Measurements from ENCODE around the gene SLC18A3. TPM values are rescaled to one million over a fixed set of nuclear protein-coding genes. Genes with fewer than 3 reads are reported as not detected.

SLC18A3 gene
- total RNA-seq, 1 donor from 2014 or later, result not detected

DNA sequence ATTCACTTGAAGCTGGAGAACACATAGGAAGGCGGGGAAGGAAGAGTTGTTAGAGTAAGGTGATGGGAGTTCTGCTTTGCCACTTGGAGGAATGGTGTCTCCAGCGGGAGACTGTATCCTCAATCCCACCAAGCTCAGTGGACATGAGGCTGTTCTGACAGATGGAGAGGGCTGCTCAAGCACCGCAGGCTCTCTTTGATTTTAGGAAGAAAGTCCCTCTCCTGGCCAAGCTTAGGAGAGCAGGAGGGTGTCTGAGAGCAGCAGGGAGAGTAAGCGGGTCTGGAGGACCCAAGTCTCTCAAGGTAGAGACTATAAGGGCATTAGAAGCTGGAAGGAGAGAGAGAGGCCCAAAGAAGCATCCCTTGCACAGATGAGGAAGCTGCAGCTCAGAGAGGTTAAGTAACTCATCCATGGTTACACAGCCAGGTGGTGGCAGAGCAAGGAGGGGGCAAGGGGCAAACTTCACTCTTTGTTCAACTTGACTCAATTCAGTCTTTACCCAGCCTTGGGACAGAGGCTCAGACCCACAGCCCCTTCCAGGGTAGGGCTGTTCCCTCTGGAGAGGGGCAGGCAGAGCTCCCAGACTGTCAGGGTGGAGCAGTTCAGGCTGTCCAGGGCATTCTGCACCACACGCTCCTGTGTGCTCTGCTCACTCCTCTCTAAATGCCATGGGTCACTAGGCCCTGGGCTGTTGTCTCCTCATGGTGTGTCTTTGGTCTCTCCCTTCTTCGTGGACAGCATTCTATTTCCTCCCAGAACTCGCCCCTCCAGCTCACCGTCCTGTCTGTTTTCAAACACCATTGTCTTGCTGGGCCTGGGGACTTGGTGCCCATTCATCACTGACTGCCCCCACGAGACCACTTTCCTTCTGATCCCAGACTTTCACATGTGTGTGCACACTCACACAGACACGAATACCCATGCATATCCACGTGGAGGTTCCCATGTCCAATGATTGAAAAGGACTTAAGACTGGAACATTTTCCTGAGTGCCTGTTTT, 12.6 kb downstream of the SLC18A3 start:
- no peaks in the 10 kb centered on the region for H3K4me1 ChIP-seq (ENCODE audit: control insufficient read depth in 3 of 3, insufficient read depth in 3 of 3, low read length in 3 of 3)
- H3K9me3 ChIP-seq (ENCODE audit: control insufficient read depth in 3 of 3, low read length in 3 of 3), result no peaks in the 10 kb centered on the region
- H3K9ac ChIP-seq (ENCODE audit: low read depth in 1 of 3, low read length in 3 of 3), result no peak overlapping the region
- H3K4me3 ChIP-seq (ENCODE audit: low read length in 3 of 3), result no peak overlapping the region
- H3K27me3 ChIP-seq (ENCODE audit: control insufficient read depth in 3 of 3, insufficient read depth in 3 of 3, low read length in 3 of 3), result peaks cover 18 to 33% (median 26%) of the 10 kb centered on the region in 3 donors
- H3K27ac ChIP-seq (ENCODE audit: low read depth, low read length), result no peak overlapping the region
- no peaks in the 10 kb centered on the region for H3K36me3 ChIP-seq (ENCODE audit: control insufficient read depth in 3 of 3, insufficient read depth in 3 of 3, low read length in 3 of 3)

- Histone ChIP-seq H3K27ac (ENCODE audit: low read depth, low read length) (no peak overlapping the region), H3K4me3 (ENCODE audit: low read length in 3 of 3) (no peak overlapping the region), H3K9me3 (ENCODE audit: control insufficient read depth in 3 of 3, low read length in 3 of 3) (no peaks in the 10 kb centered on the region), H3K4me1 (ENCODE audit: control insufficient read depth in 3 of 3, insufficient read depth in 3 of 3, low read length in 3 of 3) (no peaks in the 10 kb centered on the region), H3K27me3 (ENCODE audit: control insufficient read depth in 3 of 3, insufficient read depth in 3 of 3, low read length in 3 of 3) (peaks cover 5 to 24% (median 15%) of the 10 kb centered on the region in 3 donors), H3K9ac (ENCODE audit: low read depth in 1 of 3, low read length in 3 of 3) (no peak overlapping the region), H3K36me3 (ENCODE audit: control insufficient read depth in 3 of 3, insufficient read depth in 3 of 3, low read length in 3 of 3) (no peaks in the 10 kb centered on the region)
Observed at GRCh38 chr10:49624629-49625028, 14.5 kb downstream of the SLC18A3 start.

- Histone ChIP-seq H3K4me3 (ENCODE audit: low read length in 3 of 3) (no peak overlapping the region), H3K4me1 (ENCODE audit: control insufficient read depth in 3 of 3, insufficient read depth in 3 of 3, low read length in 3 of 3) (no peaks in the 10 kb centered on the region), H3K36me3 (ENCODE audit: control insufficient read depth in 3 of 3, insufficient read depth in 3 of 3, low read length in 3 of 3) (no peaks in the 10 kb centered on the region), H3K27ac (ENCODE audit: low read depth, low read length) (no peak overlapping the region), H3K9me3 (ENCODE audit: control insufficient read depth in 3 of 3, low read length in 3 of 3) (no peaks in the 10 kb centered on the region), H3K27me3 (ENCODE audit: control insufficient read depth in 3 of 3, insufficient read depth in 3 of 3, low read length in 3 of 3) (peaks cover 0 to 17% (median 10%) of the 10 kb centered on the region in 3 donors), H3K9ac (ENCODE audit: low read depth in 1 of 3, low read length in 3 of 3) (no peak overlapping the region)
Observed at GRCh38 chr10:49625411-49625810, 15.3 kb downstream of the SLC18A3 start.

GRCh38 chr10:49627038-49627437, 16.9 kb downstream of the SLC18A3 start:
- Histone ChIP-seq H3K36me3 (ENCODE audit: control insufficient read depth in 3 of 3, insufficient read depth in 3 of 3, low read length in 3 of 3) (no peaks in the 10 kb centered on the region), H3K27me3 (ENCODE audit: control insufficient read depth in 3 of 3, insufficient read depth in 3 of 3, low read length in 3 of 3) (peaks cover 0 to 9% (median 8%) of the 10 kb centered on the region in 3 donors), H3K4me3 (ENCODE audit: low read length in 3 of 3) (no peak overlapping the region), H3K9ac (ENCODE audit: low read depth in 1 of 3, low read length in 3 of 3) (no peak overlapping the region), H3K27ac (ENCODE audit: low read depth, low read length) (no peak overlapping the region), H3K9me3 (ENCODE audit: control insufficient read depth in 3 of 3, low read length in 3 of 3) (no peaks in the 10 kb centered on the region), H3K4me1 (ENCODE audit: control insufficient read depth in 3 of 3, insufficient read depth in 3 of 3, low read length in 3 of 3) (no peaks in the 10 kb centered on the region)

GRCh38 chr10:49627644-49628247, 17.6 kb downstream of the SLC18A3 start:
- H3K27ac ChIP-seq (ENCODE audit: low read depth, low read length), result no peak overlapping the region
- no peak overlapping the region for H3K4me3 ChIP-seq (ENCODE audit: low read length in 3 of 3)
- H3K9ac ChIP-seq (ENCODE audit: low read depth in 1 of 3, low read length in 3 of 3), result no peak overlapping the region
- peaks cover 0 to 13% (median 6%) of the 10 kb centered on the region in 3 donors for H3K27me3 ChIP-seq (ENCODE audit: control insufficient read depth in 3 of 3, insufficient read depth in 3 of 3, low read length in 3 of 3)
- no peaks in the 10 kb centered on the region for H3K4me1 ChIP-seq (ENCODE audit: control insufficient read depth in 3 of 3, insufficient read depth in 3 of 3, low read length in 3 of 3)
- H3K9me3 ChIP-seq (ENCODE audit: control insufficient read depth in 3 of 3, low read length in 3 of 3), result no peaks in the 10 kb centered on the region
- no peaks in the 10 kb centered on the region for H3K36me3 ChIP-seq (ENCODE audit: control insufficient read depth in 3 of 3, insufficient read depth in 3 of 3, low read length in 3 of 3)

DNA sequence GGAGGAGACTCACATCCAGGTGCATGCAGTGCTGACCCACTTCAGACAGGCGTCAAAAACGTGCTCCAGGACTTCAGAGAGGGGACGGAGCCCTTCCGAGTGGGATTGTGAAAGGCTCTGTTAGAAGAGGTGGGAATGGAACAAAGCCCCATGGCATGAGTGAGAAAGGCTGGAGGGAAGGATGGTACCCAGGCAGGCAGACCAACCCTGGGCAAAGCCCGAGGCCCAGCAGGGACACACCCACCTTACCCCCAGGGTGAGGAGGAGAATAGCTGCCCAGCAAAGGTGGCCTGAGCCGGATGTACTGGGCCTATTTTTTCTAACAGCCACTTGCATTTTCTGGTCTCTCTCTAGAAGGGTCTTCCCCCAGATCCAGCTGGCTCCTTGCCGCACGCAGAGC, 18.5 kb downstream of the SLC18A3 start:
- Histone ChIP-seq H3K27me3 (ENCODE audit: control insufficient read depth in 3 of 3, insufficient read depth in 3 of 3, low read length in 3 of 3) (peaks cover 0 to 17% (median 13%) of the 10 kb centered on the region in 3 donors), H3K9ac (ENCODE audit: low read depth in 1 of 3, low read length in 3 of 3) (no peak overlapping the region), H3K27ac (ENCODE audit: low read depth, low read length) (no peak overlapping the region), H3K4me3 (ENCODE audit: low read length in 3 of 3) (no peak overlapping the region), H3K9me3 (ENCODE audit: control insufficient read depth in 3 of 3, low read length in 3 of 3) (no peaks in the 10 kb centered on the region), H3K4me1 (ENCODE audit: control insufficient read depth in 3 of 3, insufficient read depth in 3 of 3, low read length in 3 of 3) (no peaks in the 10 kb centered on the region), H3K36me3 (ENCODE audit: control insufficient read depth in 3 of 3, insufficient read depth in 3 of 3, low read length in 3 of 3) (no peaks in the 10 kb centered on the region)

DNA sequence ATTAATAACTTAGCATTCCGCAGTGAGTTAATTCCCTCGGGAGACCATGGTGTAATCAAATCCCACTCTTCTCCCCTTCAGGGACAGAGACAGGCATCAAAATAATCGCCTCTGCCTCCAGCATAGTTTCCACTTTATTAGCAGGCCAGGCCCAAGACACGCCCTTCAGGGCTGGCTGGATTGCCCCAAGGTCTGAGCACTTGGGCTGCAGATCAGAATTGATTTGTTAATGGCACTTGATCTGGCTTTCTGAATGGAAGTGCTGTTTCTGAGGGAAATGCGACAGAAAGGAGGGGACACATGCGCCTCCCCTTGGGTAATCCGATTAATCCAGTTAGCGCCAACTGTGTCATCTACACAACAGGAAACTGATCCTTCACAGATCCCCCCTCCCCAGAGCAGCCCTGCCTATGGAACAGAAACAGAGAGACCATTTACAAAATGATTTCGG, 19.3 kb downstream of the SLC18A3 start:
- no peak overlapping the region for H3K4me3 ChIP-seq (ENCODE audit: low read length in 3 of 3)
- H3K27me3 ChIP-seq (ENCODE audit: control insufficient read depth in 3 of 3, insufficient read depth in 3 of 3, low read length in 3 of 3), result peaks cover 0 to 20% (median 15%) of the 10 kb centered on the region in 3 donors
- H3K9ac ChIP-seq (ENCODE audit: low read depth in 1 of 3, low read length in 3 of 3), result no peak overlapping the region
- no peaks in the 10 kb centered on the region for H3K9me3 ChIP-seq (ENCODE audit: control insufficient read depth in 3 of 3, low read length in 3 of 3)
- H3K4me1 ChIP-seq (ENCODE audit: control insufficient read depth in 3 of 3, insufficient read depth in 3 of 3, low read length in 3 of 3), result no peaks in the 10 kb centered on the region
- H3K36me3 ChIP-seq (ENCODE audit: control insufficient read depth in 3 of 3, insufficient read depth in 3 of 3, low read length in 3 of 3), result no peaks in the 10 kb centered on the region
- no peak overlapping the region for H3K27ac ChIP-seq (ENCODE audit: low read depth, low read length)

GRCh38 chr10:49631975-49632374, 21.9 kb downstream of the SLC18A3 start:
- Histone ChIP-seq H3K36me3 (ENCODE audit: control insufficient read depth in 3 of 3, insufficient read depth in 3 of 3, low read length in 3 of 3) (no peaks in the 10 kb centered on the region), H3K9ac (ENCODE audit: low read depth in 1 of 3, low read length in 3 of 3) (no peak overlapping the region), H3K4me3 (ENCODE audit: low read length in 3 of 3) (no peak overlapping the region), H3K4me1 (ENCODE audit: control insufficient read depth in 3 of 3, insufficient read depth in 3 of 3, low read length in 3 of 3) (no peaks in the 10 kb centered on the region), H3K9me3 (ENCODE audit: control insufficient read depth in 3 of 3, low read length in 3 of 3) (no peaks in the 10 kb centered on the region), H3K27me3 (ENCODE audit: control insufficient read depth in 3 of 3, insufficient read depth in 3 of 3, low read length in 3 of 3) (peaks cover 0 to 21% (median 10%) of the 10 kb centered on the region in 3 donors), H3K27ac (ENCODE audit: low read depth, low read length) (no peak overlapping the region)

DNA sequence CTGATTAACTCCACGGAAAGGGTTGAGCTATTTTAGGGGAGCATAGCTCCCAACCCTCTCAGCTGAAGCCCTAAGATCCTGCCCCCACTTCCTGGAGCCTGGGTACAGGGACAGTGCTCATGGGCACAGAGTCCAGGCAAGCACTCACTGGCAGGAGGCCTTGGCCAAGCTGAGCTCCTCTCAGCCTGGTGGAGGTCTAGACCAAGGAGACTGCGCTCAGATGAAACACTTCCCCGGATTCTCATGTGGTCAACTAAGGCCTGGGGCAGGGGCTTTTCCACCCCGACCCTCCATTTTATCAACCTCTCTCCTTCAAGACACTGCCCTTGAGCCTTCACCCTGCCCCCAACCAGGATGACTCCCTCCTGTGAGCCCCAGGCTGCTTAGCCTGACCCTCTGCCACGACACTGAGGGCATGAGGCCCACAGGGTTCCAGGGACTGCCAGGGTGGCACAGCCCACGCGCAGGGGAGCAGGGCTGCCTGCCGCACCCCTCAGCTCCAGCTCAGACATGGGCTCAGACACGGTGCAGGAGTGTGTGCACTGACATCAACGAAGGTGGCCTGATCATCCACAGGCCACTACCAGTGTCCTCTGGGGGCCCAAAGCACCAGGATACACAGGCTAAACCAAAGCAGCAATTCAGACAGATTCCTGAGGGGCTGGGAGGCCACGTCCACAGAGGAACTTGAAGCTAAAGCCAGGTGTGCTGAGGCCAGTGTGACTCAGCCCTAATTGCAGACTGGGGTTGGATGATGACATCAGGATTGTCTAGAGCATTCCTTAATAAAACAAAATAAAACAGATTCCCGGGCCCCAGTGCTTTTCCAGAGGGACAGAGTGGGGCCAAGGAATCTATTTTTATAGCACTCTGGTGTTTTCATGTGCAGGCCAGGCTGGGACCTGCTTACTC, 22.6 kb downstream of the SLC18A3 start:
- H3K4me3 ChIP-seq (ENCODE audit: low read length in 3 of 3), result no peak overlapping the region
- H3K27ac ChIP-seq (ENCODE audit: low read depth, low read length), result no peak overlapping the region

More for the DNA sequence above, 22.6 kb downstream of the SLC18A3 start:
- Histone ChIP-seq H3K9ac (ENCODE audit: low read depth in 1 of 3, low read length in 3 of 3) (no peak overlapping the region), H3K9me3 (ENCODE audit: control insufficient read depth in 3 of 3, low read length in 3 of 3) (no peaks in the 10 kb centered on the region), H3K4me1 (ENCODE audit: control insufficient read depth in 3 of 3, insufficient read depth in 3 of 3, low read length in 3 of 3) (no peaks in the 10 kb centered on the region), H3K36me3 (ENCODE audit: control insufficient read depth in 3 of 3, insufficient read depth in 3 of 3, low read length in 3 of 3) (no peaks in the 10 kb centered on the region), H3K27me3 (ENCODE audit: control insufficient read depth in 3 of 3, insufficient read depth in 3 of 3, low read length in 3 of 3) (peaks cover 0 to 23% (median 10%) of the 10 kb centered on the region in 3 donors)
